NCI-H2029 (cell line): Measurements from ENCODE around the gene BRI3BP.

Experiments
- DNase-seq: peaks from one replicate; lab custom pipeline; 2025; lab: John Stamatoyannopoulos, UW

The BRI3BP gene, protein sequence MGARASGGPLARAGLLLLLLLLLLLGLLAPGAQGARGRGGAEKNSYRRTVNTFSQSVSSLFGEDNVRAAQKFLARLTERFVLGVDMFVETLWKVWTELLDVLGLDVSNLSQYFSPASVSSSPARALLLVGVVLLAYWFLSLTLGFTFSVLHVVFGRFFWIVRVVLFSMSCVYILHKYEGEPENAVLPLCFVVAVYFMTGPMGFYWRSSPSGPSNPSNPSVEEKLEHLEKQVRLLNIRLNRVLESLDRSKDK

DNA sequence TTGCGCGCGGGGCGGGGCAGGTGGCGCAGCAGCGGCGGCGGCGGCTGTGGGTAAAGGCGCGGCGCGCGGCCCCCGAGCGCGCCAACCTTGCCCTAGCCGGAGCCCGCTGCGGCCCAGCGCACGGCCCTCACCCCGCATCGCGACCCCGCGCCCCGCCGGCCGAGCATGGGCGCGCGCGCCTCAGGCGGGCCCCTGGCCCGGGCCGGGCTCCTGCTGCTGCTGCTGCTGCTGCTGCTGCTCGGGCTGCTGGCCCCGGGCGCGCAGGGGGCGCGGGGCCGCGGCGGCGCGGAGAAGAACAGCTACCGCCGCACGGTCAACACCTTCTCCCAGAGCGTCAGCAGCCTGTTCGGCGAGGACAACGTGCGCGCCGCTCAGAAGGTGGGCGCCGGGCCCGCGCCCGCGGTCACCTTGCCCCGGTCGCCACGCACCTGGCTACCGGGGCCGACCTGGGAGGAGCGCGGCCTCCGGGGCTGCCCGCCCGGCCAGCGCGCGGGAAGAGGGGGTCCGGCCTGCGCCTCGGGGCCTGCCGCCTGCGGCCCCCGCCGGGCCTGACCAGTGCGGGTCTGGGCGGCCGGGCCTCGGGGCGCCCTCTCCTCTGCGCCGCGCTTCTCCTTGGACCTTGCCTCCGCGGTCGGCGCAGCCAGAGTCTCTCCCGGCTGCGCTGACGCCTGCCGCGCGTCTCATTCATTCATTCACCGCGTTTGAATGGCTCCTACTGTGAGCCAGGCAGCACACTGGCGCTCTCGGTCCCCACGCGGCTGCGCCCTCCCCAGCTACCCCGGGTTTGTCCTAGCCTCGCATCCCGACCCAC, at the start of gene BRI3BP:
TSS of gene BRI3BP (plus strand) at position 20 of the 811 bp plus-strand sequence. CDS start at position 166, 146 bp downstream.
- no peak for DNase-seq

DNA sequence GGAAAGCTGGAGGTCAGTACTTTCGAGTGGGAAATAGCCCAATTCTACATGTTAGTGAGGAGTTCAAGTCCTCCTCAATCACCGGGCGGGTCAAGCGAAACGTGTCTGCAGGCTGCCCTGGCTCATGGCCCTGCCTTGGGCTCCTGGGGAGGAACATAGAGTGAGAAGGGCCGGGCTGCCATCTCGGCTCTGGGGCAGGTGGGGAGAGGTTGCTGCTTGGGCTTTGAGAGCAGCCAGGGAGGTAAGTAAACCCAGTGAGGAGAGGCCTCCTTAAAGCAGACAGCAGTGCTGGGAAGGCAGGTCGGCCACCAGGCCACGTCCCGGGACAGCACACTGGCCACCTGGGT, 47.0 kb upstream of the BRI3BP start:
- DNase-seq = no peak

DNA sequence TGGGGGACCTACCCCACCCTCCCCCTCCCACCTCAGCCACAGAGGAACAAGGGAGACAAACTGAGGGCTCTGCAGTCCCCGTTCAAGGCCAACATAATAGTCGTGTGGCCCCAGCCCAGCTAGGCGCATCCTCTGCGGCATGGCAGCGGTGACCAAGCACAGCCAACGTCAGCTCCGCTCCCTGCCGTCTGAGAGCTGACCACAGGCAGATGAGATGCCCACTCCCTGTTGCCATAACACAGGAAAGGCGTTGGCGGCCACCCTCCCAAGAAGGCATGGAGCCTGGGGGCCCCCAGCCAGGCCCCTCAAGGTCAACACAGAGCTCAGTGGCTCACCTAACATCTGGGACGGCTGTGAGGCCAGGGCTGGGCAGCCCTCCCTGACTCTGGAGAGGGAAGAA, 46.4 kb upstream of the BRI3BP start:
- no peak for DNase-seq

DNA sequence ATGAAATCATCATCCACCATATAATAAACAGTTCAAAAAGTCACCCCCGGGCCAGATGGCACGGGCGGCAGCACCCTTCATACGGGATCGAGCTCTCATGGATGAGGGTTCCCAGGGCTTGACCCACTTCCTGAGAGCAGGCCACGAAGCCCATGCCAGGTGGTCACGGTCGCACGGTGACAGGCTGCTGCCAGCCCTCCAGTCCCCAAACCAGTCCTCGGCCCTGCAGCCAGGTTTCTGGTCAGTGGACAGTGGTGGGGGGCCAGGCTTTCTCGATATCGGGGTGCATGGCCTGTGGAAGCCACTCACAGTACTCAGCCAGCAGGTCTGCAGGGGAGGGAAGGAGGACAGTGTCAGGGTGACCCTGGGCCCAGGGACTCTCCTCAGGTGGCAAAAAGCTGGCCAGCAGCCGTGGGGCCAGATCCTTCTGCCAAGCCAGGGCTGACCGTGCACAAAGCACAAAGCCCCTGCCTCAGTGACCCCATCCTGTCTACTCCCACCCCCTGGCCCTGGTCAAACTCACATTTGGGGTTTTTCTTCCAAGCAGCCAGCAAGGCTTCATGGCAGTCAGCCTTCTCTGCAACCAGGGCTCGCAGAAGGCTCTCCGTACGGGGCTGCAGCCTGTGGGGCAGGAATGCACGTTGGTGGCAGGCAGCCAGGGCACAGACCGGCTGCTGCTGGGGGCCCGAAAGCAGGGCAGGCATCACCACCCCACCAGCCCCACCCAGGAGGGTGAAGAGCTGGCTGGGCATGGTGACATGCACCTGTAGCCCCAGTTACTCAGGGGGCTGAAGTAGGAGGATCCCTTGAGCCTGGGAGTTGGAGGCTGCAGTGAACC, 45.7 kb upstream of the BRI3BP start:
- no peak for DNase-seq

DNA sequence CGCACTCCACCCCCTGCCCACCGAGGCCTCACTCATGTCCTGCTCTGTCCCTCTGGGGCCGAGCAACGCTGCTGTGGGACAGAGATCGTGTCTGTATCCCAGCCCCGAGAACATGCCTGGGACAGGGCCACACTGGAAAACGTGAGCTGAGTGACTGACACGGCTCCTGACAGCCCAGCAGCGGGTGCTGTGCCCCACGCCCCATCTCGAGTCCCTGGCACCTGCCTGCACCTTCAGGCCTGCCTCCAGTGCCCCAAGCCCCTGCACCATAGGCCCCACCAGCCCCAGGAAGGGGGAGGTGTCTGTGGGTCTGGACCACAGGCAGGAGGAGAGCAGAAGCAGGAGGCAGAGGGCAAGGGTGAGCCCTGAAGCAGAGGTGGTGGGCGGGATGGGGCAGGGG, 44.4 kb upstream of the BRI3BP start:
- DNase-seq = no peak

DNA sequence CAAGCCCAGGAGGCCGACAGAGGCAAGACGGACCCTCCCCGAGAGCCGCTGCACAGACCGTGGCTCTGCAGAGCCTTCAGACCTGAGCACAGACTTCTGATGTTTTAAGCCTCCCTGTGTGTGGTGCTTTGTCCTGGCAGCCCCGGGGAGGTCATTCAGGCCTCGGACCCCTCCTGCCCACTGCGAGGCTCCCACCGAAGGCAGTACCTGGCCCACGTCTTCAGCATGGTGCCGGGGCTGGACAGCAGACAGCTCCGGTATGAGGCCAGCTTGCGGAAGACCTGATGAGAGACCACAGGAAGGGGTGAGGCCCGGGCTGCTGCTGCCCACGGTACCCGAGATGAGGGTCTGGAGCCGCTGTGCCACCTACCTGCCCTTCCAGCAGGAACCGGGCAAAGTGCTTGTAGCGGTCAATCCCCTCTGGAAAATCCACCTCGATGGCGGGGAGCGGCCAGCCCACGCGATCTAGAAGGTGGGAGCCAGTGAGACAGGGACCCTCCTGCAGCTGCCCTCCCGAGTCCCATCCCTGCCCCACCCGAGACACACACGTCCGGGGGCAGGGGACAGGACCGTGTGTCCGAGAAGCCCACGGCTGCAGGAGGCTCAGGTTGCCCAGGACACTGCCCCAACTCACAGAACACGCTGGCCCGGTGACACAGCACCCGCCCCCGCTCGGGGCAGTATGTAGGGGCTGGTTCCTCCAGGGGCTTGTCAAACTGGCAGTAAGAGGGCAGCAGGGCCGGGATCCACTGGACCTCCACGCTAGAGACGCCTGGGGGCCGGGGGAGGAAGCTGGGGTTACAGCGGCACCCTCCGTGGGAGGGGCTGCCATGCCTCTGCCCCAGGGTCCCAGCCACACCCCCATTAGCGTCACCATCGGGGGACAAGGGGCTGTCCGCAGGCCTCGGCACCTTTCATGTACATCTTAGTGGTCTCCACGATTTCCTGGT, 43.4 kb upstream of the BRI3BP start:
- no peak for DNase-seq

DNA sequence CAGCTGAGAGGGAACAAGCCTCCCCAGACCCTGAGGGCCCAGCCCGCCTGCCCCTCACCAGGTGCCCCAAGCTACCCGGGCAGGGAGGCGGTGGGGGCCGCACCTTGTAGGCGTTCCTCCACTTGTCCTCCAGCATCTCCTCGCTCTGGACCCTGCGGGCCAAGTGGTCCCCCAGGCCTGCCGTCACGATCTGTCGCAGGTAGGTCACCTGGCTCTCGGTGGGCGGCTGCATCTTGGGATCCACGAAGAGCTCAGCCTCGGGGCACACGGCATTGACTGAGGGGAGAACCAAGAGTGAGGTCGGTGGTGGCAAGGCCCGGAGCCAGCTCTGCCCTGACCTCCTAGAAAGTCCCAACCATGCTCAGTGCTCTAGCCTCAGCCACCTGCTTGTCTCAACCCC, 41.1 kb upstream of the BRI3BP start:
- DNase-seq = no peak

DNA sequence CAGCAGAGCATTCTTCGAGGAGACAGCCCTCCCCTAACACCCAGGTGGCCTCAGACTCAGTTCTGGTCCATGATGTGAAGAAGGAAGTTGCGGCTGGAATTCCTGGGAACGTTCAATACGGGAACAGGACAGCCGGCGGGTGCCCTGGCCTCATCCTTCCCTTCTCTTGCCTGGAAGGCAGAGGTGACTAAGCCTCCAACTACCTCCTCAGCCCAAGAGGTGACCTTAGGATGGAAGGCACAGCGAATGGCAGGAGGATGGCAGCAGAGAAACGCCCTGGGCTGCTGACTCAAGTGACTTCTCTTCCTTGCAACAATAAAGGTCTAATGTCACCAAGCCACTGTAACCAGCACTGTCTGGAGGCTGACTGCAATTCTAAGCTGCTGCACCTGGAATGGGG, 40.6 kb upstream of the BRI3BP start:
- DNase-seq = no peak

DNA sequence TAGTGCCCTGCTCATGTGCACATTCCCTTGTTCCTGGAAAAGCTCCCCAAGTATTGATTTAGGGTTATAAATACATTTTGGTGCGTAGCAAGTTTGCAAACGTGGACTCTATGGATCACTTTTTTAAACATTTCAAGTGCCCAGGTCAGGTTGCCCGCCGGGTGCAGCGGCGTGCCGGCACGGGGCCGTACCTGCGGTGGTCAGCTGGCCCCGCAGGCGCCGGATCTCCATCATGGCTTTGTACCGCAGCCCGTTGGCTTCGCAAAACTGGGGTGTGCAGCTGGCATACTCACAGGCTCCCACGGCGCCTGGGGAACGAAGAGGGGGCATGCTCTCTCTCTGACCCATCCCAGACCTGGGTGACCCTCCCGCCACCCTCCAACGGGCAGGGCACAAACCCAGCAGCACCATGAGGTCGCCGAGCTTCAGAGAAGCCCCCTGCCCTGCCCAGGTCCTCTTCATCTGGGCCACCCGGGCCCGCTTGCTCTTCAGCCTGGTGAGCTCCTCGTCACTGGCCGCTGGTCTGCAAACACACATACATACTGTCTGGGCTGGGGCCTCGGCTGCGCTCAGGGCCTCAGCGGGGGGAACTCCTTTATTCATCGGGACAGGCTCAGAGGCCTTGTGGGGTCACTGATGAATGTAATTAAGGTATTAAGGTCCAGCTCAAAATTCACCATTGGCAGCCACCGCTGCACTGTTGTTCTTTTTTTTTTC, 39.6 kb upstream of the BRI3BP start:
- no peak for DNase-seq

DNA sequence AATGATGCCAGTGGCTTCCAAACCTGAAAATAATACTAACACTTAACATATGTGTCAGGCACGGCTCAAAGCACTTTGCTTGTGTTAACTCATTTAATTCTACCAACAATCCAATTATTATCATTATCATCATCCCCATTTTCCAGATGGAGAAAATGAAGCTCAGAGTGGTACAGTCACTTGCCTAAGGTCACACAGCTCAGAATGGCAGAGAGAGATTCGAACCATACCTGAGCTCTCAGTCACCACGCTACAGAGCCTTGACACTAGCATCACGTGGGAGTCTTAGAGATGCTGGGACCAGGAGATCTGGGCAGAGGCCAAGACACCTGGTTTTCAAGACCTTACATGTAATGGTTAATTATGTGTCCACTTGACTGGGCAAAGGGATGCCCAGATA, 38.7 kb upstream of the BRI3BP start:
- no peak for DNase-seq

DNA sequence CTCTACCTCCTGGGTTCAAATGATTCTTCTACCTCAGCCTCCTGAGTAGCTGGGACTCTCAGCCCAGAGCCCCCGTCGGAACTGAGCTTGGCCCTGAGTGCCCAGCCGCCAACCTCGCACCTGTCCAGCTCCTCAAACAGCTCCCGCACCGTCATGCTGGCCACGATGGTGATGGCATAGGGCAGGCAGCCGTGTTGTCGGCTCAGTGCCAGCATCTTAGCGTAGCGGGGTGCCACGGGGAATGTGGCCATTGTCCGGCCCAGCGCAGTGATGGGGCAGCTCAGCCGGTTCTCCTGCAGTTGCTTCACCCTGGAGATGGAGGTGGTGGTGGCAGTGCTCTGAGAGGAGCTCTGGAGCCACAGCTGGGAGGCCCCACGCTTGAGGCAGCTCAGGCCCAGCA, 36.9 kb upstream of the BRI3BP start:
- no peak for DNase-seq

DNA sequence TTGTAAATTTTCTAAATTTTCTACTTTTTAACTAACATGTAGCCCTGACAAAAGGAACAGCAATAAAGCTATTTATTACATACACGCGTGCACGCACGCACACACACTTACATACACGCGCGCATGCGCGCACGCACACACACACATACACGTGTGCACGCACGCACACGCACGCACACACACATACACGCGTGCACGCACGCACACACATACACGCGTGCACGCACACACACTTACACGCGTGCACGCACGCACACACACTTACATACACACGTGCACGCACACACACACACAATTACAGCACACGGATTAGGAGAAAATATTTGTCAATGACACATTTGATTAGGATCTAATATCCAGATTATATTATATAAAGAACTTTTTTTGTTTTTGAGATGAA, 32.4 kb upstream of the BRI3BP start:
- DNase-seq = no peak

DNA sequence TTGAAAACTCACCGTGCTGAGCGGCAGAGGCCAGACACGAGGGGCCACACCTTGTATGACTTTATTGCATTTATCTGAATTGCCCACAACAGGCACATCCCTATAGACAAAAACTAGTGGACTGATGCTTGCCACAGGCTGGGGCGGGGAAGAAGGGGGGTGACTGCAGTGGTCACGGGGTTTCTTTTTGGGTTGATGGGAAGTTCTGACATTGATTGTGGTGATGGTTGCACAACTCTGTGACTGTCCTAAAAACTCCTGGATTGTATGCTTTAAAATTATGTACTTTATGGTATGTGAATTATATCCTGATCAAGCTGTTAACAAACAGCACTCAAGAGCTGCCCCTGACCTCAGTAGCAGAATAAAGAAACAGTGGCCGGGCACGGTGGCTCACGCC, 30.2 kb upstream of the BRI3BP start:
- no peak for DNase-seq

DNA sequence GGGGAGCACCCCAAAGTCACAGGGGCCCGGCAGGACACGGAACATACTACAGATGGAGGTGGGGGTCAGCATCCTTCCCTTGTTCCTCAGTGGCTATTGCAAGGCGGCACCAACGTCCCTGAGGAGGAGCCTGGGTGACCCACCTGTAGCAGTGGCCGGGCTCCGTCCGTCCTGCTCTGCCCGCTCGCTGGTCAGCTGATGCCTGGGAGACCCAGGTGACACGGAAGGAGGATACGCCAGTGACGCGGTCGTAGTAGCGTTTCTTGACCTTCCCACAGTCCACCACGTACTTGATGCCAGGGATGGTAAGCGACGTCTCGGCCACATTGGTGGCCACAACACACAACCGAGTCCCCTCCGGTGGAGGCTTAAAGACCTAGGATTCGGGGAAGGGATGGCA, 29.2 kb upstream of the BRI3BP start:
- DNase-seq = no peak

DNA sequence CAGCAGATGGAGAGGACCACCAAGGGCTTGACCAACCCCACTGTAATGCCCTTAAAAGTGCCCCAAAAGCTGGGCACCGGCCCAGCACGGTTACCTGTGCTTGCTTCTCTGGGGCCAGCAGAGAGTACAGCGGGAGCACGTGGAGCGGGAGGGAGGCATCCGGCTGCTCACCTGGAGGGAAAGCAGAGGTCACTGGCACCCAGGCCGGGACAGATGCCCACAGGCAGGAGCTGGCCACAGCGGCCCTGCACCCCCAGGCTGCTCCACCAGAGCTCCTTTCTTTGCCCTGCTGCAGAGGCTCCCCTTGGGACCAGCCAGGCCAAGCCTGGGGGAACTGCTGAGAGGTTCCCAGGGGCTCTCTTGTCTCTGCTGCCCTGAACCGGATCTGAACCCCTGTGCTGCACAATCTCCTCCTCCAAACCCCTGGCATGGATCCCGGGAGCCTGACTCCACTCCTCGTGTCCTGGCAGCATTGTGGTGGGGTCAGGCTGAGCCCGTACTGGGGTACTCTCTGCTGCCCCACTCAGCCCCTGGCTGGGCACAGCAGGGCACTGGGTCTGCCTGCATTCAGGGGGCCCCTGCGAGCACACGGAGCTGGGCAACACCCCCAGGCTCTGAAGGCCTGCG, 28.5 kb upstream of the BRI3BP start:
- DNase-seq = no peak

DNA sequence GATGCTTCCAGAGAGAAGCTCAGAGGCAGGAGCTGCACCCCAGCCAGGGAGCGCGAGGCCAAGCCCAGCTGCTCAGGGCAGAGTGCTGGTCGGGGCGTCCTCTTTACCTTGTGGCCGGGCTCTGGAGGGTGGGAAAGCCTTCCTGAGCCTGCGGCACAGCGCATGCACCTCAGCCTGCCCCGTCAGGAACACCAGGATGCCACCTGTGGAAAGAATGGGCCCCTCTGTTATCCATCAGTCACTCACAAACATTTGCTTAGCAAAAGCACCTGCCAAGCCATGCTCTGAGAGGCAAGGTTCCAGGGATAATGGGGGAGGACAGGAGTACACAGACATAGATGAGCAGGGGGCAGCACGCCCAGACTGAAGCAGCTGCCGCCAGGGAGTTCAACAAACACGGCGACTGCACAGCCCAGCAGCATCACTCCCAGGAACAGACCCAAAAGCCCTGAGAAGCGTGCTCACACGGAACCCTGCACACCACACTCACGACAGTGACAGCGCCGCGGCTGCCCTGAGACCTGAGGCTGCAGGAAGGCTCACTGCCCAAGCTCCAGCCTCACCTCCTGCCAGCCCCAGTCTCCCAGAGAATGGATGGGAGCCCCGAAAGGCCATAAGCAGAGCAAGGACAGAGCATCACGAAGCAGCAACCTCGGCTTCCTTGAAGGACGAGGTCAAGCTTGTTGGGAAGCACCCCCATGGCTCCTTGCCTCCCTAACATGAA, 26.3 kb upstream of the BRI3BP start:
- DNase-seq = peak; percentile 44

DNA sequence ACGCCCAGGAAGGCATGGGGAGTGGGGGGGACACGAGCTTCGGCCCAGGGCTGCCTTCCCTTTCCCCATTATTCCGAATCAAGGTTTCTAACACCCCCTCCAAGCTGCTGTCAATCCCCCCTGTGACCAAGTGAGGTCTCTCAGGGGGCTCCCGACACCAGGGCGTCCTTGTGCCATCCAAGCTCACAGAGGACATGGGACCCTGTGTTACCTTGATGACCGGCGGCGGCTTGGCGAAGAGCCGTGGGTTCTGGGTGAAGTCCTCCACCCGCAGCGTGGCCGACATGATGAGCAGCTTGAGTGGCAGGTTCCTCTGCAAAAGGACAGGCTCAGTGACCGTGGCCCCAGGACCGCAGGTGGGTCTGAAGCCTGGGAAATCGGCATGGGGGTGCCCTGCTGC, 24.8 kb upstream of the BRI3BP start:
- DNase-seq = no peak

DNA sequence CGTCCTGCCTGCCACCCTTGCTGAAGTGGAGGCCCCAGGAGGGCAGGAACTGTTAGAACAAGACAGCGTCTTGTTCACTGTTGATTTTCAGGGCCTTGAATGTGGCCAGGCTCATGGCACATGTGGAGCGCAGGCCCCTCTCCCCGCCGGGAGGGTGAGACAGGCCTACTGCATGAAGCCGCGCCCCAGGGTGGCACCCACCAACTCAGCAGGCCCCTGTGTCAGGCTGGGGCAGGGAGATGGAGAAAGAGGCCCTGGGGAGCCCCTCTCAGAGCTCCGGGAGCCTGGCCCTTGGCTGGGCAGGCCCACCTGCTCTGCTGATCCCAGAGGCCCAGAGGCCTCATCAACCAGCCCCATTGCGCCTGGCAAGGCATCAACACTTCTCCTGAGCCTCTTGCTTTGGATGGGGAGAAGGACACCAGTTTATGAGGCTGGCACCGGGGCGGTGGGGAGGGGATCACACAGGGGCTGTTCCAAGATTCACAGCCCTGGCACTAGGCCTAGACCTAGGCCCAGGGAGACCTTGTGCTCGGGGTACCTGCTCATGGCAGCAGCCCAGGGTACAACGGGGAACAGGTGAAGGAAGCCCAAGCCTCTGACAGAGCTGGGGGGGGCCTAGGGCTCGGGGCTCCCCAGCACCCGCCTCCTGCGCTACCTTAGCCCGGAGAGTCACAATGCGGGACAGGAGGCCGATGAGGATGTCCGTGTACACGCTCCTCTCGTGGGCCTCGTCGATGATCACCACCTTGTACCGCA, 22.6 kb upstream of the BRI3BP start:
- no peak for DNase-seq

DNA sequence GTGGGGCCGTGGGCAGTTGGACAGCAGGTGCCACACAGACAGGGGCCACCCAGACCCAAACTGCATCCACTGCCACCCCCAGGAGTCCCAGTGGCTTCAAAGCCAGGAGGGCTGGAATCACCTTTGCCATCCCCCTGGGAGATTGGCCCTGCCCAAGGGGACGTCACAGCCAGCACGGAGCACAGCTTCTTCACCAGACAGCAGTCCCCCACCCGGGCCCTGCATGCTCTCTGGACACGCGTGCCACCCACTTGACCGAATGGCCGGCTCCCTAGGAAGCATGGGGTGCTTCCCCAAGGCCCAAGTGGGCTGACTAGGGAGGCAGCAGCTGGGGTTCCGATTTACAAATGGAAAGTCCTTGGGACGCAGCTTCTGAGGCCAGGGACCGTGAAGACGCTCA, 21.8 kb upstream of the BRI3BP start:
- no peak for DNase-seq
